Spleen (tissue), 7 donors: ENCODE data around the gene ADGRV1.

ENCODE experiments used
- CTCF ChIP-seq, 11 experiments: fragments of 200-600 bp in 7 of 11; fragments of 450-650 bp in 4 of 11; sonication (generic) in 4 of 11; IDR thresholded peaks in 8 of 11; conservative IDR thresholded peaks in 3 of 11; 1 replicate in 7 of 11; 2 replicates in 4 of 11; pipeline versions ENCODE4 v1.4.0 to v1.8.0; 2016 to 2021; ENCODE audit warnings: antibody characterized with exemption in 11 of 11, inconsistent platforms in 4 of 11, mild to moderate bottlenecking in 1 of 11
- POLR2A ChIP-seq, 3 donors: fragments of 450-650 bp; IDR thresholded peaks; one replicate each; pipeline ENCODE4 v1.5.1; 2017; ENCODE audit warnings: antibody characterized with exemption in 3 of 3, mild to moderate bottlenecking in 1 of 3
- POLR2AphosphoS5 ChIP-seq, 3 donors: sonication (generic); formaldehyde crosslinking; IDR thresholded peaks; one replicate each; pipeline ENCODE4 v1.5.1; 2017; ENCODE audit warnings: antibody characterized with exemption in 3 of 3
- donor health status: DM: no; HTN: no; CAD: no; lungs with moderate emphysema.
- donor health status: DM: no; HTN: no; CAD: no.
- donor health status: DM: no; HTN: no; CAD: no.

GRCh38 chr5:90585337-90585986 is 26.9 kb downstream of the ADGRV1 start:
- TF ChIP-seq CTCF (IDR thresholded peaks at IDR 0.05 in 8 of 11, conservative IDR thresholded peaks at IDR 0.05 in 3 of 11) (no peak), POLR2AphosphoS5 (IDR thresholded peaks at IDR 0.05) (no peak), POLR2A (IDR thresholded peaks at IDR 0.05) (no peak)
